ENCODE measurements around the gene TMEM135. TPM values are rescaled to one million over a fixed set of nuclear protein-coding genes. Genes with fewer than 3 reads are reported as not detected.
"Not testable (repeated sequence)": the region's sequence is repeated elsewhere in the genome, so short reads cannot be mapped to it uniquely, and the experiment has no call there.

TMEM135 gene
- total RNA-seq, 2 donors from 2014 or later = 25.9 to 26.9 TPM

DNA sequence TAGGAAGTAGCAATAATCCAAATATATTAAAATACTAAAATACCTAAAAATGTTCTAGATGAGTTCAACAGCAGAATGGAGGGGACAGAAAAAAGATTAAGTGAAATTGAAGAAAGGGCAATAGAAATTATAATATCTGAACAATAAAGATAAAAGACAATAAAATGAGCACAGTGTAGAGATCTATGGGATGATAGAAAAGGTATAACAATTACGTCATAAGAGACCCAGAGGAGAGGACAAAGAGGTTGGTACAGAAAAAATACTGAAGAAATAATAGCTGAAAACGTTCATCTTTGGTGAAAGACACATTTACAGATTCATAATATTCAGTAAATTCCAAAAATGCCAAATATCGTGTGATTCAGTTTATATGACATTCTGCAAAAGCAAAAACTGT lies 143.4 kb downstream of the TMEM135 start:
- peaks cover 0 to 9% of the 10 kb centered on the region in 2 donors for H3K4me1 ChIP-seq (ENCODE audit: control insufficient read depth in 1 of 2, low read depth in 2 of 2)
- no peaks in the 10 kb centered on the region for H3K27me3 ChIP-seq (replicated peaks; ENCODE audit: insufficient read depth)
- no peaks in the 10 kb centered on the region for H3K36me3 ChIP-seq
- TF ChIP-seq, protein P1, sequence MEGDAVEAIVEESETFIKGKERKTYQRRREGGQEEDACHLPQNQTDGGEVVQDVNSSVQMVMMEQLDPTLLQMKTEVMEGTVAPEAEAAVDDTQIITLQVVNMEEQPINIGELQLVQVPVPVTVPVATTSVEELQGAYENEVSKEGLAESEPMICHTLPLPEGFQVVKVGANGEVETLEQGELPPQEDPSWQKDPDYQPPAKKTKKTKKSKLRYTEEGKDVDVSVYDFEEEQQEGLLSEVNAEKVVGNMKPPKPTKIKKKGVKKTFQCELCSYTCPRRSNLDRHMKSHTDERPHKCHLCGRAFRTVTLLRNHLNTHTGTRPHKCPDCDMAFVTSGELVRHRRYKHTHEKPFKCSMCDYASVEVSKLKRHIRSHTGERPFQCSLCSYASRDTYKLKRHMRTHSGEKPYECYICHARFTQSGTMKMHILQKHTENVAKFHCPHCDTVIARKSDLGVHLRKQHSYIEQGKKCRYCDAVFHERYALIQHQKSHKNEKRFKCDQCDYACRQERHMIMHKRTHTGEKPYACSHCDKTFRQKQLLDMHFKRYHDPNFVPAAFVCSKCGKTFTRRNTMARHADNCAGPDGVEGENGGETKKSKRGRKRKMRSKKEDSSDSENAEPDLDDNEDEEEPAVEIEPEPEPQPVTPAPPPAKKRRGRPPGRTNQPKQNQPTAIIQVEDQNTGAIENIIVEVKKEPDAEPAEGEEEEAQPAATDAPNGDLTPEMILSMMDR (IDR thresholded peaks at IDR 0.05) = no peak
- no peak overlapping the region for H3K4me3 ChIP-seq
- H3K27ac ChIP-seq = peak overlapping the region in 1 of 2 donors; percentile 27
- H3K9me3 ChIP-seq = no peaks in the 10 kb centered on the region
- DNase-seq (ENCODE audit: low spot score) = no peak
- ATAC-seq (ENCODE audit: insufficient number of reproducible peaks, low FRiP score, low read depth) = no peak

GRCh38 chr11:87185228-87185627 lies 147.5 kb downstream of the TMEM135 start:
- H3K9me3 ChIP-seq = no peaks in the 10 kb centered on the region
- ATAC-seq (ENCODE audit: insufficient number of reproducible peaks, low FRiP score, low read depth) = no peak

DNA sequence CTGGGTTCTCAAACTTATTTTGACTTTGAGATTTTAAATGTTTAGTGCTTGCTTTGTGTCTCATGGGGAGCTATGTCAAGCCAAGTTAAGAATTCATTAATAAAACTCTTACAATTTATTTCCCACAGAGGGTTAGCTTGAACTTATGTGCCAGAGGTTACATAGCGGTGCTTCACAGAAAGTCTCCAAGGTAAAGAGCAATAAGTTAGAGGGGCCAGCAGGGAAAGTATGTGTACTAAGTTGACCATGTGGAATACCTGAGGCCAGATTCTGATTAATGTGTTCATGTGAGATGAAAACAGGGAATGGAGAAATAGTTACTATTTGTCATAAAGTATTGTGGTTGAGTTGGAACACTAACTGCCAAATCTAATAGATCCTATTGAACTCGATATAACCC lies 149.3 kb downstream of the TMEM135 start:
- ATAC-seq (ENCODE audit: insufficient number of reproducible peaks, low FRiP score, low read depth) = no peak
- no peaks in the 10 kb centered on the region for H3K36me3 ChIP-seq

More at GRCh38 chr11:87185228-87185627, 147.5 kb downstream of the TMEM135 start:
- TF ChIP-seq, protein P1 (IDR thresholded peaks at IDR 0.05) = no peak
- no peak overlapping the region for H3K27ac ChIP-seq
- no peaks in the 10 kb centered on the region for H3K27me3 ChIP-seq (replicated peaks; ENCODE audit: insufficient read depth)
- no peak for DNase-seq (ENCODE audit: low spot score)
- H3K4me1 ChIP-seq (ENCODE audit: control insufficient read depth in 1 of 2, low read depth in 2 of 2) = peaks cover 0 to 9% of the 10 kb centered on the region in 2 donors
- H3K36me3 ChIP-seq = no peaks in the 10 kb centered on the region
- no peak overlapping the region for H3K4me3 ChIP-seq

DNA sequence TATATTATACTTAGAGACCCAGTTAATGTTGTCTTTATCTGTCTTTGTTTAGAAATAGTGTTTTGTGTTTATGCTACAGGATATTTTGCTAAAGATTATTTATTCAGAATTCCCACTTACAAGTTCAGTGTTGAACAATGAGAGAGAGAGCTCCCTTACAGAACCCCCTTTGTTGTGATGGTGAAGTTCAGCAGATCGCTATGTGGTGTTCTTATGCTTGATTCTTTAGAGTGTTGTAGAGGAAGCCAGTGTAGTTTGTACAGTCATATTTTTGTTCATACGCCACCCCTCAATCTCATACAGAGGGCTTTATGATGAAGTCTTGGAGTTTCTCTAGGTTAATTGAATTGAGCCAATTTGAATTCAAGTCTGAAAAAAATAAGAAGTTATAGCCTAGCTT lies 150.2 kb downstream of the TMEM135 start:
- Histone ChIP-seq H3K36me3 (no peaks in the 10 kb centered on the region), H3K4me3 (no peak overlapping the region), H3K9me3 (no peaks in the 10 kb centered on the region), H3K27ac (no peak overlapping the region), H3K27me3 (replicated peaks; ENCODE audit: insufficient read depth) (no peaks in the 10 kb centered on the region), H3K4me1 (ENCODE audit: control insufficient read depth in 1 of 2, low read depth in 2 of 2) (no peaks in the 10 kb centered on the region)
- no peak for DNase-seq (ENCODE audit: low spot score)
- no peak for ATAC-seq (ENCODE audit: insufficient number of reproducible peaks, low FRiP score, low read depth)
- TF ChIP-seq, protein P1 (IDR thresholded peaks at IDR 0.05) = no peak

More for the DNA sequence above, 149.3 kb downstream of the TMEM135 start:
- no peak for DNase-seq (ENCODE audit: low spot score)
- H3K27ac ChIP-seq = no peak overlapping the region
- no peaks in the 10 kb centered on the region for H3K9me3 ChIP-seq
- no peaks in the 10 kb centered on the region for H3K27me3 ChIP-seq (replicated peaks; ENCODE audit: insufficient read depth)
- no peak overlapping the region for H3K4me3 ChIP-seq
- no peaks in the 10 kb centered on the region for H3K4me1 ChIP-seq (ENCODE audit: control insufficient read depth in 1 of 2, low read depth in 2 of 2)
- TF ChIP-seq, protein P1 (IDR thresholded peaks at IDR 0.05) = no peak

GRCh38 chr11:87188396-87188795 lies 150.7 kb downstream of the TMEM135 start:
- H3K4me1 ChIP-seq (ENCODE audit: control insufficient read depth in 1 of 2, low read depth in 2 of 2); H3K27ac ChIP-seq; H3K9me3 ChIP-seq; DNase-seq (ENCODE audit: low spot score); H3K36me3 ChIP-seq; H3K27me3 ChIP-seq (replicated peaks; ENCODE audit: insufficient read depth); H3K4me3 ChIP-seq; ATAC-seq (ENCODE audit: insufficient number of reproducible peaks, low FRiP score, low read depth): not testable (repeated sequence)

GRCh38 chr11:87188921-87189320 lies 151.2 kb downstream of the TMEM135 start:
- H3K27me3 ChIP-seq (replicated peaks; ENCODE audit: insufficient read depth); H3K4me3 ChIP-seq; ATAC-seq (ENCODE audit: insufficient number of reproducible peaks, low FRiP score, low read depth); H3K4me1 ChIP-seq (ENCODE audit: control insufficient read depth in 1 of 2, low read depth in 2 of 2); DNase-seq (ENCODE audit: low spot score); H3K27ac ChIP-seq; H3K9me3 ChIP-seq; H3K36me3 ChIP-seq: not testable (repeated sequence)
